ENCODE results near the gene EPHA2.
"Not testable (repeated sequence)": the region's sequence is repeated elsewhere in the genome, so short reads cannot be mapped to it uniquely, and the experiment has no call there.

EPHA2 gene

GRCh38 chr1:16117369-16117768 is 38.5 kb downstream of the EPHA2 start:
- no peak for DNase-seq

GRCh38 chr1:16116625-16117024 is 39.2 kb downstream of the EPHA2 start:
- DNase-seq: no peak

GRCh38 chr1:16116002-16116401 is 39.9 kb downstream of the EPHA2 start:
- DNase-seq: no peak

GRCh38 chr1:16115468-16115983 is 40.3 kb downstream of the EPHA2 start:
- DNase-seq: no peak

GRCh38 chr1:16114527-16115467 is 41.1 kb downstream of the EPHA2 start:
- no peak for DNase-seq

GRCh38 chr1:16112596-16113555 is 43.0 kb downstream of the EPHA2 start:
- no peak for DNase-seq

GRCh38 chr1:16111771-16112595 is 43.9 kb downstream of the EPHA2 start:
- DNase-seq: no peak

GRCh38 chr1:16110884-16111283 is 45.0 kb downstream of the EPHA2 start:
- DNase-seq: no peak

GRCh38 chr1:16110456-16110855 is 45.4 kb downstream of the EPHA2 start:
- no peak for DNase-seq

- DNase-seq: no peak
Observed at GRCh38 chr1:16109571-16109970, 46.3 kb downstream of the EPHA2 start.

GRCh38 chr1:16107039-16107438 is 48.8 kb downstream of the EPHA2 start:
- DNase-seq: not testable (repeated sequence)

- DNase-seq: no peak
Observed at GRCh38 chr1:16101623-16102022, 54.2 kb downstream of the EPHA2 start.

GRCh38 chr1:16099412-16099811 is 56.5 kb downstream of the EPHA2 start:
- no peak for DNase-seq

- no peak for DNase-seq
Observed at GRCh38 chr1:16095447-16095846, 60.4 kb downstream of the EPHA2 start.

GRCh38 chr1:16094453-16095158 is 61.3 kb downstream of the EPHA2 start:
- no peak for DNase-seq

- no peak for DNase-seq
Observed at GRCh38 chr1:16093611-16094010, 62.3 kb downstream of the EPHA2 start.

GRCh38 chr1:16092923-16093511 is 62.9 kb downstream of the EPHA2 start:
- no peak for DNase-seq

- no peak for DNase-seq
Observed at GRCh38 chr1:16092097-16092922, 63.6 kb downstream of the EPHA2 start.

GRCh38 chr1:16091296-16091695 is 64.6 kb downstream of the EPHA2 start:
- DNase-seq: no peak

- DNase-seq: no peak
Observed at GRCh38 chr1:16090076-16090826, 65.6 kb downstream of the EPHA2 start.
